LNCaP clone FGC (cell line): ENCODE data around the gene UBA5.
A peak's percentile ranks its signal among the peaks of the same experiment; 100 is the strongest.

Source experiments
- DNase-seq: peaks from one replicate; pipeline ENCODE4 v3.0.0-alpha.2; 2011; ENCODE audit warnings: low read depth
- H3K4me3 ChIP-seq: 2 replicates; pipeline ENCODE4 v1.5.1; 2011; ENCODE audit warnings: mild to moderate bottlenecking, low read depth, low read length, control low read depth
- CTCF ChIP-seq: IDR thresholded peaks from 2 replicates; pipeline ENCODE4 v1.5.1; 2012; ENCODE audit warnings: mild to moderate bottlenecking; ENCODE audit not compliant: control insufficient read depth, insufficient read depth; ENCODE audit errors: extremely low read depth

The UBA5 gene

GRCh38 chr3:132721479-132722164 lies 61.5 kb downstream of the UBA5 start:
- peak overlapping the region; percentile 75 for H3K4me3 ChIP-seq
- TF ChIP-seq CTCF = no peak
- peak; percentile 42 for DNase-seq

DNA sequence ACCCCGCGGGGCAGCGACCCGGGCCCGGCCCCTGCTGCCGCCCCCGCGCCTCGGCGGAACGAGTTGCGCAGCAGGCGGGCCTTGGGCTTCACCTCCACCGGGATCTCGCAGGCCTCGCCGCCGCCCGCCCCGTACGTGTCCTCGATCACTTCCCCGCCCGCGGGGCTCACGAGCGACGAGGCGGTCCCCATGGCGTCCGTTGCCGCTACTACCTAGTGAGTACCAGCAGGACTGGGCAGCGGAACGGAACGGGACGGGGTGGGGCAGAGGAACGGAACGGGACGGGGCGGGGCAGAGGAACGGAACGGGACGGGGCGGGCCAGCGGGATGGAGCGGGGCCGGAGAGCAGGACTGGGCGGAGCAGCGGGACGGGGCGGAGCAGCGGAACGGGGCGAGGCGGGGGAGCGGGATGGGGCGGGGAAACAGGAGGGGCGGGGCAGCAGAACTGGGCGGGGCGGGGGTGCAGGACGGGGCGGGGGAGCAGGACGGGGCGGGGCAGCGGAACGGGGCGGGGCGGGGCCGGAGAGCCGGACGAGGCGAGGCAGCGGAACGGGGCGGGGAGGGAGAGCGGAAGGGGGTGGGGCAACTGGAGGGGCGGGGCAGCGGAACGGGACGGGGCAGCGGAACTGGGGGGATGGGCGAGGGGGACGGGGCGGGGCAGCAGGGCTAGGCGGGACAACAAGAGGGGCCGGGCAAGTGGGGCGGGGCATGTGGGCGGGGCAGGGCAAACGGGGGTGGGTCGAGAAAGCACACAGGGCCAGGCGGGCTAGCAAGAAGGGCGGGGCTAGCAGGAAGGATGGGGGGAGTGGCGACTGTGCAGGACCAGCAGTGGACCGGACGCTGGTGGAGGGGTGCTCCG lies 62.3 kb downstream of the UBA5 start, which contains the start of gene NPHP3:
NPHP3 (minus strand) TSS at position 245 of the 859 bp plus-strand sequence; CDS start at position 191, 54 bp downstream.
- H3K4me3 ChIP-seq = peak within 1 kb of the TSS; percentile 75
- peak; percentile 79 for DNase-seq
- no peak for TF ChIP-seq CTCF

- peak overlapping the region; percentile 61 for H3K4me3 ChIP-seq
- no peak for TF ChIP-seq CTCF
Measured at GRCh38 chr3:132723024-132723950, 63.2 kb downstream of the UBA5 start.

DNA sequence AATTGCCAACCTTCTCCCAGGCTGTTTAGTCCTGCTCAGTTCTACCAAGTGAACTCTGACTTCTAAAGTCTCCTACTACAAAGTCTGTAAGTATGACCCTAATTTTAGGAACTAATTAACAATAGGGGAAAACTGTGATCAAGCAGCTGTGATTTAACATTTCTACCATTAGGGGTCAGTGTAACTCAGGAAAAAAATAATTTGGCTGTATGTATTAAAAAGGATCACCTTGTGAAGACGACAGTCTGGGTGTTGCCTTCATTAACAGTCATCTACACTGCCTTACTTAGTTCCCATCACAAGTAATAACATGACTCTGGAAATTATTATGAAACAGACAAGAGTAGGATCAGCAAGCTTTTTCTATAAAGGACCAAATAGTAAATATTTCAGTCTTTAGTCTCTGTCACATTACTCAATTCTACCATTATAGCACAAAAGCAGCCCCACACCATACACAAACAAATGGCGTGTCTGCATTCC lies 66.3 kb downstream of the UBA5 start:
- DNase-seq = no peak
- peak; percentile 76 for TF ChIP-seq CTCF
- no peak overlapping the region for H3K4me3 ChIP-seq

More at GRCh38 chr3:132723024-132723950, 63.2 kb downstream of the UBA5 start:
- DNase-seq = no peak
